Neuronal stem cell (in vitro differentiated cells): ENCODE results near the gene FGFR4.
A peak's percentile ranks its signal among the peaks of the same experiment; 100 is the strongest.

ENCODE experiments used
- DNase-seq: peaks from one replicate; pipeline ENCODE4 v3.0.0-alpha.2; 2013; ENCODE audit warnings: low spot score
- H2AFZ ChIP-seq: one replicate; pipeline ENCODE4 v1.6.1; 2013; ENCODE audit warnings: mild to moderate bottlenecking, low read length, inconsistent platforms
- H2AK5ac ChIP-seq: 2 replicates; pipeline ENCODE4 v1.6.1; 2013; ENCODE audit warnings: low read depth, mild to moderate bottlenecking, inconsistent platforms, low read length, moderate library complexity, mixed read lengths
- H2BK120ac ChIP-seq: 2 replicates; pipeline ENCODE4 v1.6.1; 2013; ENCODE audit warnings: low read depth, mild to moderate bottlenecking, inconsistent platforms, low read length, moderate library complexity, mixed read lengths
- H2BK12ac ChIP-seq: one replicate; pipeline ENCODE4 v1.6.1; 2013; ENCODE audit warnings: low read length, inconsistent platforms
- H2BK15ac ChIP-seq: 2 replicates; pipeline ENCODE4 v1.6.1; 2013; ENCODE audit warnings: mild to moderate bottlenecking, low read length, inconsistent platforms, mixed read lengths
- H2BK5ac ChIP-seq: one replicate; pipeline ENCODE4 v1.6.1; 2013; ENCODE audit warnings: inconsistent platforms, mild to moderate bottlenecking, low read length, moderate library complexity
- H3K14ac ChIP-seq: one replicate; pipeline ENCODE4 v1.6.1; 2013; ENCODE audit warnings: low read length, inconsistent platforms
- H3K18ac ChIP-seq: 2 replicates; pipeline ENCODE4 v1.6.1; 2013; ENCODE audit warnings: low read length, inconsistent platforms
- H3K23ac ChIP-seq: 2 replicates; pipeline ENCODE4 v1.6.1; 2013; ENCODE audit warnings: low read depth, mild to moderate bottlenecking, mixed read lengths, low read length, inconsistent platforms; ENCODE audit not compliant: poor library complexity
- H3K27ac ChIP-seq: replicated peaks from 3 replicates; pipeline ENCODE4 v1.5.1; 2013; ENCODE audit warnings: low read length, inconsistent platforms
- H3K27me3 ChIP-seq, 3 experiments: 2 replicates each; pipeline ENCODE4 v1.6.1; 2013; ENCODE audit warnings: low read length in 3 of 3, mild to moderate bottlenecking in 2 of 3, inconsistent platforms in 1 of 3, low read depth in 1 of 3, mixed read lengths in 1 of 3, moderate library complexity in 1 of 3; ENCODE audit not compliant: control insufficient read depth in 3 of 3, insufficient read depth in 3 of 3
- H3K36me3 ChIP-seq, 2 donors: replicated peaks in 1 of 2; 2 replicates each; pipeline ENCODE4 v1.6.1; 2013; ENCODE audit warnings: low read length in 2 of 2; ENCODE audit not compliant: control insufficient read depth in 2 of 2, insufficient read depth in 2 of 2
- H3K4ac ChIP-seq: 2 replicates; pipeline ENCODE4 v1.6.1; 2013; ENCODE audit warnings: inconsistent platforms, mild to moderate bottlenecking, low read length, moderate library complexity
- H3K4me1 ChIP-seq, 2 donors: 1 replicate in 1 of 2; 2 replicates in 1 of 2; pipeline ENCODE4 v1.6.1; 2013; ENCODE audit warnings: low read length in 2 of 2, low read depth in 1 of 2; ENCODE audit not compliant: control insufficient read depth in 2 of 2, insufficient read depth in 1 of 2
- H3K4me2 ChIP-seq: one replicate; pipeline ENCODE4 v1.6.1; 2013; ENCODE audit warnings: mild to moderate bottlenecking, low read length, inconsistent platforms; ENCODE audit not compliant: insufficient read depth, poor library complexity, severe bottlenecking
- H3K4me3 ChIP-seq, 2 donors: 2 replicates each; pipeline ENCODE4 v1.5.1; 2013; ENCODE audit warnings: low read length in 2 of 2, mild to moderate bottlenecking in 2 of 2, inconsistent platforms in 1 of 2, moderate library complexity in 1 of 2
- H3K79me1 ChIP-seq: one replicate; pipeline ENCODE4 v1.6.1; 2013; ENCODE audit warnings: low read depth, mild to moderate bottlenecking, inconsistent platforms, low read length, moderate library complexity
- H3K9ac ChIP-seq: one replicate; pipeline ENCODE4 v1.6.1; 2013; ENCODE audit warnings: mild to moderate bottlenecking, low read depth, low read length, inconsistent platforms; ENCODE audit not compliant: poor library complexity
- H3K9me3 ChIP-seq, 2 donors: replicated peaks in 1 of 2; 2 replicates each; pipeline versions ENCODE3 to v1.6.1; 2013; ENCODE audit warnings: low read length in 2 of 2, mild to moderate bottlenecking in 2 of 2, inconsistent platforms in 1 of 2, low read depth in 1 of 2, mixed read lengths in 1 of 2, moderate library complexity in 1 of 2; ENCODE audit not compliant: control insufficient read depth in 2 of 2, insufficient read depth in 1 of 2
- H4K8ac ChIP-seq: one replicate; pipeline ENCODE4 v1.6.1; 2013; ENCODE audit warnings: low read depth, mild to moderate bottlenecking, inconsistent platforms, low read length, moderate library complexity
- H4K91ac ChIP-seq: one replicate; pipeline ENCODE4 v1.6.1; 2013; ENCODE audit warnings: low read length, low read depth, mild to moderate bottlenecking, inconsistent platforms; ENCODE audit not compliant: poor library complexity
- WGBS, 2 donors: extraction: QIAGEN DNeasy Blood & Tissue Kit; methylation state at CpG; one replicate each; pipeline ENCODE4 v1.1.7; 2013; ENCODE audit warnings: missing lambda C conversion rate in 2 of 2, mixed read lengths in 1 of 2; ENCODE audit not compliant: insufficient read length in 2 of 2, insufficient replicate concordance in 1 of 2; ENCODE audit errors: extremely low coverage in 2 of 2; 5-methylcytosine and 5-hydroxymethylcytosine counted together

FGFR4 gene

GRCh38 chr5:177134697-177135225 lies 48.0 kb downstream of the FGFR4 start:
- peak overlapping the region; percentile 97 for H4K91ac ChIP-seq
- WGBS, 2 donors = no CpG with 5 or more reads among the region's 13 CpGs

GRCh38 chr5:177140312-177140711 lies 53.6 kb downstream of the FGFR4 start:
- H2BK15ac ChIP-seq = no peak overlapping the region
- peaks cover 0 to 6% (median 0%) of the 10 kb centered on the region in 3 experiments for H3K27me3 ChIP-seq
- H3K27ac ChIP-seq = no peak overlapping the region
- no peak overlapping the region for H4K91ac ChIP-seq
- DNase-seq = no peak
- no peak overlapping the region for H2AFZ ChIP-seq
- peaks cover 0 to 4% of the 10 kb centered on the region in 2 donors for H3K4me1 ChIP-seq
- no peak overlapping the region for H2BK12ac ChIP-seq
- no peak overlapping the region for H3K4ac ChIP-seq
- H3K23ac ChIP-seq = no peak overlapping the region
- H2BK120ac ChIP-seq = no peak overlapping the region
- H2BK5ac ChIP-seq = no peak overlapping the region
- H3K4me2 ChIP-seq = no peak overlapping the region
- H3K36me3 ChIP-seq = peaks cover 0 to 26% of the 10 kb centered on the region in 2 donors
- H2AK5ac ChIP-seq = no peak overlapping the region
- H3K9ac ChIP-seq = no peak overlapping the region
- H3K18ac ChIP-seq = no peak overlapping the region
- no CpG with 5 or more reads among the region's 2 CpGs for WGBS, 2 donors
- no peak overlapping the region for H4K8ac ChIP-seq
- no peaks in the 10 kb centered on the region for H3K9me3 ChIP-seq
- H3K79me1 ChIP-seq = peaks cover 7% of the 10 kb centered on the region
- no peak overlapping the region for H3K4me3 ChIP-seq
- H3K14ac ChIP-seq = no peak overlapping the region

More at GRCh38 chr5:177134697-177135225, 48.0 kb downstream of the FGFR4 start:
- H3K4ac ChIP-seq = peak overlapping the region; percentile 98
- H3K79me1 ChIP-seq = peaks cover 2% of the 10 kb centered on the region
- peaks cover 0 to 6% (median 0%) of the 10 kb centered on the region in 3 experiments for H3K27me3 ChIP-seq
- H2AFZ ChIP-seq = peak overlapping the region; percentile 87
- H3K9ac ChIP-seq = peak overlapping the region; percentile 97
- no peak overlapping the region for H2BK120ac ChIP-seq
- H2BK5ac ChIP-seq = peak overlapping the region; percentile 97
- peak overlapping the region; percentile 98 for H2BK15ac ChIP-seq
- H3K4me1 ChIP-seq = peaks cover 0 to 21% of the 10 kb centered on the region in 2 donors
- no peaks in the 10 kb centered on the region for H3K9me3 ChIP-seq
- DNase-seq = no peak
- H3K18ac ChIP-seq = peak overlapping the region; percentile 100
- peak overlapping the region; percentile 94 for H4K8ac ChIP-seq
- H3K27ac ChIP-seq = peak overlapping the region; percentile 96
- H2BK12ac ChIP-seq = no peak overlapping the region
- H3K4me2 ChIP-seq = peak overlapping the region; percentile 82
- H3K36me3 ChIP-seq = peaks cover 0 to 11% of the 10 kb centered on the region in 2 donors
- H3K23ac ChIP-seq = peak overlapping the region; percentile 80
- peak overlapping the region in 1 of 2 donors; percentile 91 for H3K4me3 ChIP-seq
- H2AK5ac ChIP-seq = peak overlapping the region; percentile 97
- H3K14ac ChIP-seq = peak overlapping the region; percentile 99

- no peak overlapping the region for H3K18ac ChIP-seq
- WGBS, 2 donors = no CpG with 5 or more reads among the region's 3 CpGs
- H3K14ac ChIP-seq = no peak overlapping the region
- no peak overlapping the region for H2BK120ac ChIP-seq
- no peak overlapping the region for H2AFZ ChIP-seq
- no peak overlapping the region for H3K23ac ChIP-seq
- peaks cover 7% of the 10 kb centered on the region for H3K79me1 ChIP-seq
- no peaks in the 10 kb centered on the region for H3K9me3 ChIP-seq
- H2AK5ac ChIP-seq = no peak overlapping the region
- no peak overlapping the region for H3K9ac ChIP-seq
- H3K27ac ChIP-seq = no peak overlapping the region
- H4K8ac ChIP-seq = no peak overlapping the region
- H3K4me3 ChIP-seq = no peak overlapping the region
- no peak overlapping the region for H4K91ac ChIP-seq
- no peaks in the 10 kb centered on the region for H3K4me1 ChIP-seq
- DNase-seq = no peak
- H3K4me2 ChIP-seq = no peak overlapping the region
- no peak overlapping the region for H2BK15ac ChIP-seq
- no peaks in the 10 kb centered on the region for H3K27me3 ChIP-seq
- no peak overlapping the region for H3K4ac ChIP-seq
- no peak overlapping the region for H2BK12ac ChIP-seq
- H3K36me3 ChIP-seq = peaks cover 0 to 22% of the 10 kb centered on the region in 2 donors
- H2BK5ac ChIP-seq = no peak overlapping the region
Observed at GRCh38 chr5:177141496-177141895, 54.8 kb downstream of the FGFR4 start.

DNA sequence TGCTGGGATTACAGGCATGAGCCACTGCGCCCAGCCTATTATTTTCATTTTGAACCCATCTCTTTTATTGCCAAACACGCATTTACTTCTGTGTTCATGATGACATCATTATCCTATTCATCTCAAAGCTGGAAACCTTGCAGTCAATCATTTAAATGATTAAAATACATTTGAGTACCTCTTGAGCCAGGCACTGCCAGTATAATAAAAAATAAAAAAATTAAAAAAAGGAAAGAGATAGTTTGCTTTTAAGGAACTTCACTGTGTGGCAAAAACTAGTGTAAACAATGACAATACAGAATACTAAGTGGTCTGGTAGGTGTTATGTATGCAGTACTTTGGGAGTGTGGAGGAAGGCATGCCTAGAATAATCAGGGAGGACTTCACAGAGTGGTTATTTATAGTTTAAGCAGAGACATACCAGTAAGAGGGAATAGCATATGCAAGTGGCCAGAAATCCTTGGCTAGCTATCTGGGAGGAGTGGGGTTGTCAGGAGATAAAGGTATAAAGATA lies 55.4 kb downstream of the FGFR4 start:
- Histone ChIP-seq H3K27me3 (no peaks in the 10 kb centered on the region), H3K36me3 (peaks cover 0 to 25% of the 10 kb centered on the region in 2 donors), H3K23ac (no peak overlapping the region), H2BK5ac (no peak overlapping the region), H3K18ac (no peak overlapping the region), H2BK12ac (no peak overlapping the region), H4K91ac (no peak overlapping the region), H3K4me1 (no peaks in the 10 kb centered on the region), H3K27ac (no peak overlapping the region), H2AK5ac (no peak overlapping the region), H2AFZ (no peak overlapping the region), H2BK120ac (no peak overlapping the region), H3K4ac (no peak overlapping the region), H3K79me1 (peaks cover 7% of the 10 kb centered on the region), H3K4me3 (no peak overlapping the region), H3K9ac (no peak overlapping the region), H3K4me2 (no peak overlapping the region), H3K14ac (no peak overlapping the region), H4K8ac (no peak overlapping the region), H2BK15ac (no peak overlapping the region), H3K9me3 (no peaks in the 10 kb centered on the region)
- no CpG with 5 or more reads among the region's 2 CpGs for WGBS, 2 donors
- DNase-seq = no peak
